ENCODE measurements around the gene LEMD2. TPM values are rescaled to one million over a fixed set of nuclear protein-coding genes. Genes with fewer than 3 reads are reported as not detected.
A peak's percentile ranks its signal among the peaks of the same experiment; 100 is the strongest.

Gene LEMD2
- total RNA-seq, 1 donor from 2014 or later: 53.6 TPM

- intact Hi-C loops (cut with DNase I): no loop called here
- no peak for DNase-seq
- H3K27me3 ChIP-seq (ENCODE audit: low read depth): no peaks in the 10 kb centered on the region
- H3K36me3 ChIP-seq: peaks cover 39% of the 10 kb centered on the region
- TF ChIP-seq CTCF (IDR thresholded peaks at IDR 0.05): no peak
- ATAC-seq: peak in 1 of 2 donors; percentile 4
- no peak overlapping the region for H3K4me3 ChIP-seq
- H3K4me1 ChIP-seq: peaks cover 47% of the 10 kb centered on the region
- no peaks in the 10 kb centered on the region for H3K9me3 ChIP-seq
- H3K27ac ChIP-seq: peak overlapping the region; percentile 77
Observed at GRCh38 chr6:33770833-33771145, 18.1 kb downstream of the LEMD2 start.

GRCh38 chr6:33770124-33770832 lies 18.7 kb downstream of the LEMD2 start:
- no peak for TF ChIP-seq CTCF (IDR thresholded peaks at IDR 0.05)
- Histone ChIP-seq H3K36me3 (peaks cover 34% of the 10 kb centered on the region), H3K27ac (peak overlapping the region; percentile 77), H3K4me3 (no peak overlapping the region), H3K9me3 (no peaks in the 10 kb centered on the region), H3K27me3 (ENCODE audit: low read depth) (no peaks in the 10 kb centered on the region), H3K4me1 (peaks cover 47% of the 10 kb centered on the region)
- intact Hi-C loops (cut with DNase I): no loop called here
- DNase-seq: no peak
- ATAC-seq: no peak

- Histone ChIP-seq H3K9me3 (no peaks in the 10 kb centered on the region), H3K27ac (no peak overlapping the region), H3K36me3 (peaks cover 24% of the 10 kb centered on the region), H3K4me1 (peaks cover 47% of the 10 kb centered on the region), H3K4me3 (no peak overlapping the region), H3K27me3 (ENCODE audit: low read depth) (no peaks in the 10 kb centered on the region)
- ATAC-seq (no peak), DNase-seq (no peak)
- intact Hi-C loops (cut with DNase I): no loop called here
- no peak for TF ChIP-seq CTCF (IDR thresholded peaks at IDR 0.05)
Observed at GRCh38 chr6:33769248-33769821, 19.6 kb downstream of the LEMD2 start.

- H3K27ac ChIP-seq: no peak overlapping the region
Observed at GRCh38 chr6:33768644-33769120, 20.2 kb downstream of the LEMD2 start.

More at GRCh38 chr6:33768644-33769120, 20.2 kb downstream of the LEMD2 start:
- peak; percentile 86 for DNase-seq
- Histone ChIP-seq H3K4me3 (no peak overlapping the region), H3K4me1 (peaks cover 47% of the 10 kb centered on the region), H3K9me3 (no peaks in the 10 kb centered on the region), H3K27me3 (ENCODE audit: low read depth) (no peaks in the 10 kb centered on the region), H3K36me3 (peaks cover 18% of the 10 kb centered on the region)
- peak; percentile 81 for TF ChIP-seq CTCF (IDR thresholded peaks at IDR 0.05)
- ATAC-seq: peak; percentile 77 to 81
- intact Hi-C loops (cut with DNase I): no loop called here

Data from lower lobe of right lung (tissue), 2 donors.